ENCODE measurements around the gene GNB1L. TPM values are rescaled to one million over a fixed set of nuclear protein-coding genes. Genes with fewer than 3 reads are reported as not detected.

The GNB1L gene, protein sequence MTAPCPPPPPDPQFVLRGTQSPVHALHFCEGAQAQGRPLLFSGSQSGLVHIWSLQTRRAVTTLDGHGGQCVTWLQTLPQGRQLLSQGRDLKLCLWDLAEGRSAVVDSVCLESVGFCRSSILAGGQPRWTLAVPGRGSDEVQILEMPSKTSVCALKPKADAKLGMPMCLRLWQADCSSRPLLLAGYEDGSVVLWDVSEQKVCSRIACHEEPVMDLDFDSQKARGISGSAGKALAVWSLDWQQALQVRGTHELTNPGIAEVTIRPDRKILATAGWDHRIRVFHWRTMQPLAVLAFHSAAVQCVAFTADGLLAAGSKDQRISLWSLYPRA
- total RNA-seq: 7.8 TPM
- long read RNA-seq, full-length matches to known transcripts: 7 of 17 reads
- long read RNA-seq, partial matches to known transcripts: 1 of 17 reads
- long read RNA-seq, other reads (novel, unspliced or antisense): 9 of 17 reads

DNA sequence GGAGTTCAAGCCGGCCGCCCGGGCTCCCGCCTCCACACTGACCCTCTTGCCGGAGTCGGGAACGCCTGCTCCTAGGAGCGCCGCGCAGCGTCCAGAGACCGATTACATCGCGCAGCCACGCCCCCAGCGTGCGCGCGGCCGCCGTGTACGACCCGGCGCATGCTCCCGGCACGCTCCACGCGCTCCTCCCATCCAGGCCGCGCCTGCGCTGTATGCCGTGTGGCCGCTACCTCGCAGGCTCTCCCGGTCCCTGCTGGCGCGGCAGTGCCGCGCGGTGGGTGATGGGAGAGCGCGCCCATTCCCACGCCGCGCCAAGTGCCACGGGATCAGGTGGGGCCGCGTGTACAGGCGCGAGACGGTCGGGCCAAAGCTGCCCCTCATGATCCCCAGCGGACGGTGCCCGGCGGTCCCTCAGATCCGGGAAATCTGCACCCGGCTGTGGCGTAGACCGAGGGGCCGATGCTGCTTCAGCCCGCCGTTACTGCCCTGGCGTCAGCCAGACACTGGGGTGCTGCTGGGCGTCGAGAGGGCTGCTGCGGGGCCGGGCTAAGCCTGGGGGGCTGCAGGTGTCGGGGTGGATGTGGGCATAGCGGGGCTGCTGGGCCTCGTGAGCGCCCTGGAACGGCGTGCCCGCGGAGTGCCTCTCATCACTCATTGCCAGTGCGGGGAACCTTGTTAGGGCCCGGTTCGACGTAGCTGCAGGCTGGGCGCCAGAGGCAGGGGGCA lies at the start of gene GNB1L, which contains the start of gene RTL10:
Gene GNB1L (minus strand): TSS at position 97 of the 726 bp plus-strand sequence. CDS start 33,519 bp downstream, outside the sequence.
Gene RTL10 (minus strand): TSS at position 97 of the 726 bp plus-strand sequence. CDS start 2,613 bp downstream, outside the sequence.
- intact Hi-C loops (cut with DNase I): no loop called here

DNA sequence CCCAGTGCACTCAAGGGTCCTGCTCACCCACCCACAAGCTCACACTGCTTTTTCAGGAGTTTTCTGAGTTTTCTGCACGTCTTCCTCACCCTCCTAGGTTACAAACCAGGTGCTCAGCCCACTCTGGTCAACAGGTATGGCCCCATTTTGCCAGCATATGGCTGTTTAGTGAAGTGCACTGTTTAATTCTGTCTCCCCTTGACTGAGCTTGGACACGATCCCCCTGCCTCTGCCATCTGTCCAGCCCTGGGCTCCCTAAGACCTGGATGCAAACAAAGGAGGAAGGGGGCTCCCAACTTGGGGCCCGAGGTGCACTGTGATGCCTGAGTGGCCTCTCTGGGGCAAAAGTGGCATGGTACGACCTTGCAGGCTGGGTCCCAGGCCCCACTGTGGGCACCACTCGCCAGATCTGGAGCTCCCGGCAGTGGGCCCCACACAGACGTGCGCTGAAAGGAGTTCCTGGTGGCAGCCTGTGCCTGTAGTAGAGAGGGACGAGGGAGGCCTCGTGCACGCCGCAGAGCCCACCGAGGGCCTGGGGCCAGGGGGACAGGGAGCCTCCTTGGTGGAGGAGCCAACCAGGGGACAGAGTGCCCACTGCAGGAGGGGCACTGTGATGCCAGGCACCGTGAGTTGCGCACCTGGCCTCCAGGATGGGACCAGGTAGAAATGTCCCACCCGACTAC lies 49.6 kb upstream of the GNB1L start:
- no peaks in the 10 kb centered on the region for H3K9me3 ChIP-seq
- H3K4me3 ChIP-seq: no peak overlapping the region
- H3K36me3 ChIP-seq: peaks cover 28% of the 10 kb centered on the region
- no peak overlapping the region for H3K27ac ChIP-seq
- DNase-seq: no peak
- no peaks in the 10 kb centered on the region for H3K4me1 ChIP-seq
- intact Hi-C loops (cut with DNase I): no loop called here
- TF ChIP-seq, protein P1, sequence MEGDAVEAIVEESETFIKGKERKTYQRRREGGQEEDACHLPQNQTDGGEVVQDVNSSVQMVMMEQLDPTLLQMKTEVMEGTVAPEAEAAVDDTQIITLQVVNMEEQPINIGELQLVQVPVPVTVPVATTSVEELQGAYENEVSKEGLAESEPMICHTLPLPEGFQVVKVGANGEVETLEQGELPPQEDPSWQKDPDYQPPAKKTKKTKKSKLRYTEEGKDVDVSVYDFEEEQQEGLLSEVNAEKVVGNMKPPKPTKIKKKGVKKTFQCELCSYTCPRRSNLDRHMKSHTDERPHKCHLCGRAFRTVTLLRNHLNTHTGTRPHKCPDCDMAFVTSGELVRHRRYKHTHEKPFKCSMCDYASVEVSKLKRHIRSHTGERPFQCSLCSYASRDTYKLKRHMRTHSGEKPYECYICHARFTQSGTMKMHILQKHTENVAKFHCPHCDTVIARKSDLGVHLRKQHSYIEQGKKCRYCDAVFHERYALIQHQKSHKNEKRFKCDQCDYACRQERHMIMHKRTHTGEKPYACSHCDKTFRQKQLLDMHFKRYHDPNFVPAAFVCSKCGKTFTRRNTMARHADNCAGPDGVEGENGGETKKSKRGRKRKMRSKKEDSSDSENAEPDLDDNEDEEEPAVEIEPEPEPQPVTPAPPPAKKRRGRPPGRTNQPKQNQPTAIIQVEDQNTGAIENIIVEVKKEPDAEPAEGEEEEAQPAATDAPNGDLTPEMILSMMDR (IDR thresholded peaks at IDR 0.05): no peak
- H3K27me3 ChIP-seq: no peaks in the 10 kb centered on the region
- ATAC-seq: no peak

More for the DNA sequence above, at the start of gene GNB1L, which contains the start of gene RTL10:
- peak within 1 kb of the TSS; percentile 86 for H3K4me3 ChIP-seq
- peak within 1 kb of the TSS; percentile 94 for H3K27ac ChIP-seq
- no peaks in the 10 kb centered on the region for H3K27me3 ChIP-seq
- H3K4me1 ChIP-seq: peaks cover 40% of the 10 kb centered on the region
- ATAC-seq (peak; percentile 95), DNase-seq (peak; percentile 99)
- TF ChIP-seq, protein P1 (IDR thresholded peaks at IDR 0.05): no peak
- H3K36me3 ChIP-seq: peaks cover 14% of the 10 kb centered on the region
- H3K9me3 ChIP-seq: no peaks in the 10 kb centered on the region

DNA sequence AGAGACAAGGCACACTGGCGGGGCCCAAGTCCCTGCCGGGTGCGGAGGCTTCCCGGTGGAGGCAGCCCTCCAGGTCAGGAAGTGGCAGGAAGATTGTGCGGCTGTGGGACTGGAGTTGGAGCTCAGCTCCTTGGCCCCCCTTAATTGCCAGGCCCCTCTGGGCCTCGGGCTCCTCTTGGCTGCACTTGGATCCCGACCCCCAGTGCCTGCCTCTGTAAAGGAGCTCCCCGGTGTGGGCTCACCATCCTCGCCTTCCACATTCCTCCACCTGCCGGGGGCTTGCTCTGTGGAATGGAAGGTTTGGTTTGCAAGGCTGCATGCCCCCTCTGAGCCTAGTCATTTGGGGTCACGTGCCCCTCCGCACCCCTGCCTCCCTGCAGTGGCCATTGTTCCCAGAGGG lies 48.8 kb upstream of the GNB1L start:
- Histone ChIP-seq H3K4me1 (no peaks in the 10 kb centered on the region), H3K36me3 (peaks cover 35% of the 10 kb centered on the region), H3K27me3 (no peaks in the 10 kb centered on the region), H3K27ac (no peak overlapping the region), H3K4me3 (no peak overlapping the region), H3K9me3 (no peaks in the 10 kb centered on the region)
- intact Hi-C loops (cut with DNase I): no loop called here
- DNase-seq (no peak), ATAC-seq (no peak)
- TF ChIP-seq, protein P1 (IDR thresholded peaks at IDR 0.05): no peak

DNA sequence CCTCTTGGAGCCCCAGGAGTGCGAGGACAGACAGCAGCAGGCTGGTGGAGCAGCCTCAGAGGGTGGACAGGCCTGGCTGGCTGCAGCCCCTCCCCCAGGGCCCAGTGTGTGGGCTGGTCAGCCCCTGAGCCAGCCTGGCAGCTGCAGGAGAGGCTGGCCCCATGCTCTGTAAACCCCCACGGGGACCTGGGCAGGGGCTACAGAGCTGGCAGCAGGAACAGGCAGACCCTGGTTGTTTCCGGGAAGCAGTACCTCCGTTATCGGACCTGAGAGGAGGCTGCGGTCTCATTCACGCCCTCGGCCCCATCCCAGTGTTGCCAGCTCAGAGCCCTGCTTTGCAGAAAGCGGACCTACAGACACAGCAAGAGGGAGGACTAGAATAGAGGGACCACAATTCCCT lies 48.4 kb upstream of the GNB1L start:
- no peaks in the 10 kb centered on the region for H3K4me1 ChIP-seq
- no peaks in the 10 kb centered on the region for H3K9me3 ChIP-seq
- H3K4me3 ChIP-seq: no peak overlapping the region
- H3K36me3 ChIP-seq: peaks cover 36% of the 10 kb centered on the region
- no peak overlapping the region for H3K27ac ChIP-seq
- no peaks in the 10 kb centered on the region for H3K27me3 ChIP-seq
- ATAC-seq (no peak), DNase-seq (no peak)
- intact Hi-C loops (cut with DNase I): no loop called here
- TF ChIP-seq, protein P1 (IDR thresholded peaks at IDR 0.05): no peak

DNA sequence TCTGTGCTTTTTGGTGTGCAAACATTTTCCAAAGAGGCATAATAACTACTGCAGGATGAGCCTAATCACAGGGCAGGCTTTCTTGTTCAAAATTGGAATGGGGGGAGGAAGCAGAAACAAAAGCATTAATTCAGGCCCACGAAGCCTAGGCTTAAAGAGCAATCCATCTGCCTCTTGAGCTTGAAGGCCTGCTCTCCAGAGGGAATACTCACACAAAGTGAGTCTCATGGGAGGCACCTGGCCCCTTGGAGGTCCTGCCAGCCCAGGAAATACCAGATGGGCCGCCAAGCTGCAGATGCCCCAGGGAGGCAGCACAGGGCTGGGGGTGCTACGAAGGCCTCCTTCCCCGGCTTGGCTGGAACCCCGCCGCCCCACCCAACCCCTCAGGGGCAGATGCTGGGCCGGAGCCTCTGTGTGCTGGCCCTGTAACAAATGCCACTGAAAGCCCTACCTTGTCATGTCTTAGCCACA lies 47.6 kb upstream of the GNB1L start:
- TF ChIP-seq, protein P1 (IDR thresholded peaks at IDR 0.05): no peak
- no peak for ATAC-seq
- no peak overlapping the region for H3K4me3 ChIP-seq
- H3K9me3 ChIP-seq: no peaks in the 10 kb centered on the region
- no peak overlapping the region for H3K27ac ChIP-seq
- peaks cover 43% of the 10 kb centered on the region for H3K36me3 ChIP-seq
- intact Hi-C loops (cut with DNase I): no loop called here
- no peak for DNase-seq
- no peaks in the 10 kb centered on the region for H3K27me3 ChIP-seq
- no peaks in the 10 kb centered on the region for H3K4me1 ChIP-seq

All from upper lobe of right lung (tissue), 1 donor.